HL-60/S4 treated with phorbol 12-myristate 13-acetate at 8.2 ng/mL for 4 days and 3 days (cell line): ENCODE measurements around the gene NPAP1.
"Not testable (repeated sequence)": the region's sequence is repeated elsewhere in the genome, so short reads cannot be mapped to it uniquely, and the experiment has no call there.

Experiments
- in situ Hi-C: fragments of 300-500 bp; cut with MboI; formaldehyde crosslinking; loops from 2 replicates; pipeline ENCODE4 v1.15.0; 2022; ENCODE audit warnings: low sequenced_read_pairs

Gene NPAP1

GRCh38 chr15:24675332-24676144, at the start of gene NPAP1:
NPAP1 (plus strand) TSS chr15:24675775; CDS start chr15:24675868, 93 bp downstream.
- in situ Hi-C loops: no loop called here

GRCh38 chr15:24627443-24627842, 48.1 kb upstream of the NPAP1 start:
- in situ Hi-C loops: no loop called here

GRCh38 chr15:24633082-24633481, 42.5 kb upstream of the NPAP1 start:
- in situ Hi-C loops: no loop called here

DNA sequence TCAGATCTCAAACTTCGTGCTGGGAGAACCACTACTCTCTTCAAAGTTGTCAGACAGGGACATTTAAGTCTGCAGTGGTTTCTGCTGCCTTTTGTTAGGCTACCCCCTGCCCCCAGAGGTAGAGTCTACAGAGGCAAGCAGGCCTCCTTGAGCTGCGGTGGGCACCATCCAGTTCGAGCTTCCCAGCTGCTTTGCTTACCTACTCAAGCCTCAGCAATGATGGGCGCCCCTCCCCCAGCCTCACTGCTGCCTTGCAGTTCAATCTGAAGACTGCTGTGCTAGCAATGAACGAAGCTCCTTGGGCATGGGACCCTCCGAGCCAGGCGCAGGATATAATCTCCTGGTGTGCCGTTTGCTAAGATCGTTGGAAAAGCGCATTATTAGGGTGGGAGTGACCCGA, 36.2 kb upstream of the NPAP1 start:
- in situ Hi-C loops: not testable (repeated sequence)

- in situ Hi-C loops: no loop called here
Measured at GRCh38 chr15:24645627-24646026, 29.9 kb upstream of the NPAP1 start.

DNA sequence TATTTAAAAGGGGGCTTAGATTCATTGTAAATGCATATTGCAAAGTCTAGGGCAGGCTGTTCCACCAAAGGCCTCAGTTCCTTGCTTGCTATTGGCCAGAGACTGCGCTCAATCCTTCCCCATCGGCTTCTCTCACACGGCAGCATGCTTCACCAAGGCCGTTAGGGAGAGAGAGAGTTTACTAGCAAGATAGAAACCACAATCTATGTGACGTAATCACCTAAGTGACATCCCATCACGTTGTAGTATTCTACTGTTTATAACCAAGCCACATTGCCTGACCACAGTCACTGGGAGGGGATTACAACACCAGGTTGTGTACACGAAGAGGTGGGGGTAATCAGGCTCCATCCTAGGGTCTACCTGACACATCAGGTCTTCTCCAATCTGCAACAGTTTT, 16.0 kb upstream of the NPAP1 start:
- in situ Hi-C loops: no loop called here

GRCh38 chr15:24662991-24663390, 12.6 kb upstream of the NPAP1 start:
- in situ Hi-C loops: no loop called here

- in situ Hi-C loops: no loop called here
Measured at GRCh38 chr15:24676431-24676830, 856 bp downstream of the NPAP1 start.

DNA sequence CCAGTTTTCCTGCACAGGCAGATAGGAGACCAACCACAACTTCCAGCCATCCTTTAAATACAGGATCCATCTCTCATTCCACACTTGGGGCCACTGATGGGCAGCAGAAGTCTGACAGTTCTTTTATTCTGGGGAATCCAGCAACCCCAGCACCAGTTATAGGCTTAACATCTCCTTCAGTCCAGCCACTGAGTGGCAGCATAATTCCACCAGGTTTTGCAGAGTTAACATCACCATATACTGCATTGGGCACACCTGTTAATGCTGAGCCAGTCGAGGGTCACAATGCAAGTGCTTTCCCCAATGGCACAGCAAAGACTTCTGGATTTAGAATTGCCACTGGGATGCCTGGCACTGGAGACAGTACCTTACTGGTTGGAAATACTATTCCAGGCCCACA, 2.9 kb downstream of the NPAP1 start:
- in situ Hi-C loops: no loop called here

DNA sequence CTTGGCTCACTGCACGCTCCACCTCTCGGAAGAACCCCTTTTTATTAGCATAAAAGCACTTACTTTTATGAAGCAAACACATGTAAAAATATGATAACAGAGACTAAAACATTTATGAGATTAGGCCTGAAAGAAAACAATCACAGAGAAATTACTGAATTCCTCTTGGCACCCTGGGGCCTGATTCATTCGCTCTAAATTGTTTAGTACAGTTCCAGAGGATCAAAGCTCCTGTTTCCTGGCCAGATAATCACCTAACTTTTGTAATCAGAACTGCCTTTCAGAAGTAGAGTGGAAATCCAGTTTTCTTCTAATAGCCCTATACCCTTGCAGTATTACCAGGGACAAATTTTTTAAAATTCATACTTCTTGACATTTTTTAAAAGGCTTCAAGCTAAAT, 6.4 kb downstream of the NPAP1 start:
- in situ Hi-C loops: no loop called here

DNA sequence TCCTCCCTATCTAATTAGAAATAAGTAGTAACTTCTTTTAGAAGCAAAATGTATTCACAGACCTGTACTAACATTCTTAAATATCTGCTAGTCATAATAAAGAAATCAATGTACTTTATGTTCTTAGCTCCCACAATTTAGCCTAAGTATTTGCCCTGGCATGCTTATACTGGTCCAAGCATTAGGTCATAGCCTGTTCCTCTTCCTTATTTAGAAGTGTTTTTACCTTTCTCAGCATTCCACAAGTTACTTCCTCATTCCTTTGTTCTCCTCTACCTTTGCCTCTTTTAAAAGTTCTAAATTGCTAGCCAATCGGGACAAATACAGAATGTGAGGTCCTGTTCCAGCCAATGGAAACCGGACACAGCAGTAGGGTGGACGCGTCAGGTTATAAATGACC, 7.3 kb downstream of the NPAP1 start:
- in situ Hi-C loops: not testable (repeated sequence)

DNA sequence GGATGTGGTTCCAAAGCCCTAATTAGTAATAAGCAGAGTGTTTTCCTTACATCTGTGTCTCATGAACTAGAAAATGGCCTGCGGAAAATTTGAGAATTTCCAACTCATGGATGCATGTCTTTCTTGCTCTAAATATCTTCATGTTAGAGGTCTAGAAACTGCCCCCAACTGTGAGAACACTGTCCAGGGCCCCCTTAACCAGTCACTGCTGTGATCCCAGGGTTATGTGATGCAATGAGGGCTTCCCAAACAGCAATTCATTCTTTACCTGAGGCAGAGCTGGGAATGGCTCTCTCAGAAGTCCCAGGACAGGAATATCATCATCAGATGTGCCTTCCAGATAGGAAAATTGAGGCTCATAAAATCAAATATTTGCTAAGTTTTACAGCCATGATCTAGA, 8.2 kb downstream of the NPAP1 start:
- in situ Hi-C loops: no loop called here

GRCh38 chr15:24684313-24684712, 8.7 kb downstream of the NPAP1 start:
- in situ Hi-C loops: no loop called here

- in situ Hi-C loops: no loop called here
Measured at GRCh38 chr15:24696201-24696600, 20.6 kb downstream of the NPAP1 start.

GRCh38 chr15:24696842-24697241, 21.3 kb downstream of the NPAP1 start:
- in situ Hi-C loops: no loop called here

GRCh38 chr15:24718289-24719082, 42.9 kb downstream of the NPAP1 start:
- in situ Hi-C loops: no loop called here

GRCh38 chr15:24729760-24730159, 54.2 kb downstream of the NPAP1 start:
- in situ Hi-C loops: no loop called here
